ENCODE measurements around the gene SORCS2. TPM values are rescaled to one million over a fixed set of nuclear protein-coding genes. Genes with fewer than 3 reads are reported as not detected.

The SORCS2 gene
- total and polyA plus RNA-seq, 2 experiments from 2014 or later, result 0.92 to 6.9 TPM

DNA sequence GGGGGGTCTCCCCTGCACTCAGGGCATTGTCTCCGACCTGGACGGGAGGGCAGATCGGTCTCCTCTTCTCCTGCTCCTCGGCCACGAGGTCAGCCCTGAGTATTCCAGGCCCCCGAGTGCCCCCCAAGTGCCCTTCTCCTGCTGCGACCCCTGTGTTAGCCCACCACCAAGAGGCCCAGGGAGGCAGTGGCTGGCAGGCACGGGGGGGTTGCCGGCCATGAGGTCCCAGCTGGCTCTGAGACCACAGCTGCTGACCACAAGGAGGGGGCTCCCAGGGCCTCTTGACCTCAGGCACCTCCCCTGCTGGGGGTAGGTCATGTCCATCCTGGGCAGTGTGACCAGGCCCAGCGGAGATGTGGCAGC, 428.5 kb downstream of the SORCS2 start:
- H3K27me3 ChIP-seq, result peaks cover 6% of the 10 kb centered on the region
- no peak overlapping the region for H3K27ac ChIP-seq
- no peaks in the 10 kb centered on the region for H3K9me3 ChIP-seq (ENCODE audit: low read depth)
- no peaks in the 10 kb centered on the region for H3K36me3 ChIP-seq
- no peak for DNase-seq (ENCODE audit: low read depth in 1 of 2, low spot score in 1 of 2)
- no peak overlapping the region for H3K4me3 ChIP-seq
- TF ChIP-seq, protein P1, sequence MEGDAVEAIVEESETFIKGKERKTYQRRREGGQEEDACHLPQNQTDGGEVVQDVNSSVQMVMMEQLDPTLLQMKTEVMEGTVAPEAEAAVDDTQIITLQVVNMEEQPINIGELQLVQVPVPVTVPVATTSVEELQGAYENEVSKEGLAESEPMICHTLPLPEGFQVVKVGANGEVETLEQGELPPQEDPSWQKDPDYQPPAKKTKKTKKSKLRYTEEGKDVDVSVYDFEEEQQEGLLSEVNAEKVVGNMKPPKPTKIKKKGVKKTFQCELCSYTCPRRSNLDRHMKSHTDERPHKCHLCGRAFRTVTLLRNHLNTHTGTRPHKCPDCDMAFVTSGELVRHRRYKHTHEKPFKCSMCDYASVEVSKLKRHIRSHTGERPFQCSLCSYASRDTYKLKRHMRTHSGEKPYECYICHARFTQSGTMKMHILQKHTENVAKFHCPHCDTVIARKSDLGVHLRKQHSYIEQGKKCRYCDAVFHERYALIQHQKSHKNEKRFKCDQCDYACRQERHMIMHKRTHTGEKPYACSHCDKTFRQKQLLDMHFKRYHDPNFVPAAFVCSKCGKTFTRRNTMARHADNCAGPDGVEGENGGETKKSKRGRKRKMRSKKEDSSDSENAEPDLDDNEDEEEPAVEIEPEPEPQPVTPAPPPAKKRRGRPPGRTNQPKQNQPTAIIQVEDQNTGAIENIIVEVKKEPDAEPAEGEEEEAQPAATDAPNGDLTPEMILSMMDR (IDR thresholded peaks at IDR 0.05; ENCODE audit: low read depth, low read length), result no peak
- no peaks in the 10 kb centered on the region for H3K4me1 ChIP-seq (ENCODE audit: low read depth)

- Histone ChIP-seq H3K4me3 (no peak overlapping the region), H3K4me1 (ENCODE audit: low read depth) (no peaks in the 10 kb centered on the region), H3K9me3 (ENCODE audit: low read depth) (no peaks in the 10 kb centered on the region), H3K27ac (no peak overlapping the region), H3K27me3 (peaks cover 6% of the 10 kb centered on the region), H3K36me3 (no peaks in the 10 kb centered on the region)
- DNase-seq (ENCODE audit: low read depth in 1 of 2, low spot score in 1 of 2), result no peak
- TF ChIP-seq, protein P1 (IDR thresholded peaks at IDR 0.05; ENCODE audit: low read depth, low read length), result no peak
These were observed 429.1 kb downstream of the SORCS2 start for GRCh38 chr4:7621252-7622035.

- Histone ChIP-seq H3K4me1 (ENCODE audit: low read depth) (no peaks in the 10 kb centered on the region), H3K36me3 (no peaks in the 10 kb centered on the region), H3K4me3 (no peak overlapping the region), H3K27me3 (peaks cover 3% of the 10 kb centered on the region), H3K9me3 (ENCODE audit: low read depth) (no peaks in the 10 kb centered on the region), H3K27ac (no peak overlapping the region)
- no peak for DNase-seq (ENCODE audit: low read depth in 1 of 2, low spot score in 1 of 2)
- TF ChIP-seq, protein P1 (IDR thresholded peaks at IDR 0.05; ENCODE audit: low read depth, low read length), result no peak
These were observed 430.0 kb downstream of the SORCS2 start for GRCh38 chr4:7622371-7622770.

DNA sequence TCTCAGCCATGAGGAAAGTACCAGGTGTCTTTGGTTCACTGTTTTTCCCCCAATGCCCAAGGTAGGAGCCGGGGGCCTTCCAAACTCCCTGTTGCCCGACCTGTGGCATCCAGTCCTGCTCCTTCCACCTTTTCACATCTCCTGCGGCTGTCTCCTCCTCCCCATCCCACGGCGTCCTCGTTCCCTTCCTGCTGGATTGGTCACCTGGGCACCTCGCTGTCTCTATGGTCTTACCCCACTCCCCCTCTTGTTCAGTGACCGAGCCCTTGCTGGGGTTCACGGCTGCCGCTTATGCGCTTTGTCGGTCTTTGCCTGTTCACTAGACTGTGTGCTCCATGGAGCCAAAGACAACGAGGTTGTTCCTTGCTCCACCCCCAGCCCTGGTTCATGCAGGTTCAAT, 431.1 kb downstream of the SORCS2 start:
- DNase-seq (ENCODE audit: low read depth in 1 of 2, low spot score in 1 of 2), result no peak
- Histone ChIP-seq H3K27ac (no peak overlapping the region), H3K27me3 (peaks cover 3% of the 10 kb centered on the region), H3K4me3 (no peak overlapping the region), H3K9me3 (ENCODE audit: low read depth) (no peaks in the 10 kb centered on the region), H3K36me3 (no peaks in the 10 kb centered on the region), H3K4me1 (ENCODE audit: low read depth) (no peaks in the 10 kb centered on the region)
- TF ChIP-seq, protein P1 (IDR thresholded peaks at IDR 0.05; ENCODE audit: low read depth, low read length), result no peak

DNA sequence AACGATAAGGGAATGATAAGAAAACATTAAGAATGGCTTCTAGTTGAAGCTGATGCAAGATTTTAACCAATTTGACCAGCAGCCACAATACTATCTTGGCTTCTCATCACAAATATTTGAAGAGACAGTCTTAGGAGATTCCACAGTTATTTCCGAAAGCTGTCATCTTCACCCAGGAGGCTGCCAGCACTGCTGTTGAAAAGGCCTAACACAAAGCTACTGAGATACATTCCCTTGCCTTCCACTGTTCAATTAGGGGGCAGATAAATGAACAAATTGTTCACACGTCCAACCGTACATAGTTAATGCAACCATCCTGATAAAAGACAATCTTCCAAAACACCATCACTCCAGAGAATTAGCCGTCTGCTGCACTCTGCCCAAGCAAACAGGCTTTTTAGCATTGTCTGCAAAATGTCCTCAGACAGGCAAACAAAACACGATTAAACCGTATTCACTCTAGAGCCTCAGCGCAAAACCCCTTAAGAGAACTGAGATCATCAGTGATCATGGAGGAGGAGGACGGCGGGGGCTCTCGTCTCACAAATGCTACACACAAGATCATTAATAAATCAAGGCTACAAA, 432.1 kb downstream of the SORCS2 start:
- Histone ChIP-seq H3K9me3 (ENCODE audit: low read depth) (no peaks in the 10 kb centered on the region), H3K4me1 (ENCODE audit: low read depth) (no peaks in the 10 kb centered on the region), H3K27ac (no peak overlapping the region), H3K27me3 (peaks cover 3% of the 10 kb centered on the region), H3K36me3 (no peaks in the 10 kb centered on the region), H3K4me3 (no peak overlapping the region)
- TF ChIP-seq, protein P1 (IDR thresholded peaks at IDR 0.05; ENCODE audit: low read depth, low read length), result no peak
- no peak for DNase-seq (ENCODE audit: low read depth in 1 of 2, low spot score in 1 of 2)

Measured in cardiac muscle cell (in vitro differentiated cells and primary cell).